Panc1 (cell line): ENCODE results near the gene PRCC. TPM values are rescaled to one million over a fixed set of nuclear protein-coding genes. Genes with fewer than 3 reads are reported as not detected.
A peak's percentile ranks its signal among the peaks of the same experiment; 100 is the strongest.

ENCODE experiments used
- ATAC-seq: fragments of 200-7000 bp; cut with Tn5 transposase; 2 replicates; pipeline ENCODE4 v1.9.1; 2020; ENCODE audit warnings: mild to moderate bottlenecking, moderate library complexity
- BruUV-seq: library from RNA; stranded (reverse); fragments of 400-500 nt; replicated peaks from 2 replicates; lab custom pipeline; 2021; lab: Mats Ljungman, UMichigan
- CTCF ChIA-PET: fragments of 300-600 bp; sonication (Branson Sonifier 250); formaldehyde crosslinking; loops from one replicate; lab custom pipeline; 2022; ENCODE audit warnings: antibody characterized with exemption; lab: Charles Lee
- POLR2A ChIA-PET: fragments of 300-600 bp; sonication (Branson Sonifier 250); formaldehyde crosslinking; loops from one replicate; lab custom pipeline; 2022; ENCODE audit warnings: antibody characterized with exemption; lab: Charles Lee
- DNase-seq: peaks from one replicate; pipeline ENCODE4 v3.0.0-alpha.2; 2010; ENCODE audit warnings: low read depth, low spot score
- H3K27ac ChIP-seq: 2 replicates; pipeline ENCODE4 v1.5.1; 2011; ENCODE audit warnings: mild to moderate bottlenecking, low read length, inconsistent platforms
- H3K27me3 ChIP-seq: fragments of 200-500 bp; sonication (Bioruptor generic); 2 replicates; pipeline ENCODE4 v1.6.0; 2014; ENCODE audit warnings: low read length, inconsistent platforms; ENCODE audit not compliant: control insufficient read depth, insufficient read depth
- H3K36me3 ChIP-seq: fragments of 200-500 bp; sonication (Bioruptor generic); 2 replicates; pipeline ENCODE4 v1.5.1; 2014; ENCODE audit warnings: inconsistent platforms, mild to moderate bottlenecking, low read length, moderate library complexity; ENCODE audit not compliant: control insufficient read depth, insufficient read depth
- H3K4me1 ChIP-seq: 2 replicates; pipeline ENCODE4 v1.5.1; 2011; ENCODE audit warnings: inconsistent platforms, mild to moderate bottlenecking, low read length, moderate library complexity; ENCODE audit not compliant: control insufficient read depth, insufficient read depth
- H3K4me3 ChIP-seq, 2 experiments: 2 replicates each; pipeline ENCODE4 v1.5.1; 2011 to 2012; ENCODE audit warnings: low read depth in 2 of 2, low read length in 2 of 2, mild to moderate bottlenecking in 2 of 2, inconsistent platforms in 1 of 2, moderate library complexity in 1 of 2
- H3K9me3 ChIP-seq: fragments of 200-500 bp; sonication (Bioruptor generic); 2 replicates; pipeline ENCODE4 v1.5.1; 2014; ENCODE audit warnings: low read depth, mild to moderate bottlenecking, inconsistent platforms, low read length, moderate library complexity; ENCODE audit not compliant: control insufficient read depth, insufficient read depth
- POLR2AphosphoS5 ChIP-seq: IDR thresholded peaks from 2 replicates; pipeline ENCODE4 v1.6.1; 2012; ENCODE audit warnings: mild to moderate bottlenecking, low read depth, low read length, moderate library complexity
- SIN3A ChIP-seq: IDR thresholded peaks from 2 replicates; pipeline ENCODE4 v1.6.1; 2012; ENCODE audit warnings: low read depth, mild to moderate bottlenecking, low read length, moderate library complexity, borderline replicate concordance; ENCODE audit not compliant: insufficient read depth
- TCF7L2 ChIP-seq: IDR thresholded peaks from 2 replicates; pipeline ENCODE4 v1.6.1; 2011; ENCODE audit warnings: mild to moderate bottlenecking, low read depth, low read length, inconsistent platforms
- in situ Hi-C: cut with HindIII; loops from 2 replicates; pipeline ENCODE4 v1.10.0; 2016; ENCODE audit warnings: low sequenced_read_pairs, low pct_unique_long_range_greater_than_20kb
- intact Hi-C: fragments of 100-400 bp; cut with micrococcal nuclease; formaldehyde crosslinking; loops from one replicate; pipeline ENCODE4 v1.10.0; 2022; ENCODE audit not compliant: unreplicated experiment
- total RNA-seq: library from RNA; stranded (reverse); gene quantifications from one replicate; pipeline ENCODE4 v1.2.1, GENCODE V29; 2021; ENCODE audit not compliant: unreplicated experiment
- TF ChIP-seq, protein P1 (sequence below): fragments of 450-650 bp; IDR thresholded peaks from 2 replicates; pipeline ENCODE4 v1.5.1; 2017; ENCODE audit warnings: mild to moderate bottlenecking
- TF ChIP-seq, protein P2 (sequence below), 2 experiments: IDR thresholded peaks; 2 replicates each; pipeline ENCODE4 v1.6.1; 2011 to 2012; ENCODE audit warnings: low read depth in 2 of 2, control low read depth in 1 of 2, low read length in 1 of 2, mild to moderate bottlenecking in 1 of 2, moderate library complexity in 1 of 2; ENCODE audit not compliant: insufficient read depth in 1 of 2

The PRCC gene
- total RNA-seq, 1 experiment from 2014 or later = 78.5 TPM

DNA sequence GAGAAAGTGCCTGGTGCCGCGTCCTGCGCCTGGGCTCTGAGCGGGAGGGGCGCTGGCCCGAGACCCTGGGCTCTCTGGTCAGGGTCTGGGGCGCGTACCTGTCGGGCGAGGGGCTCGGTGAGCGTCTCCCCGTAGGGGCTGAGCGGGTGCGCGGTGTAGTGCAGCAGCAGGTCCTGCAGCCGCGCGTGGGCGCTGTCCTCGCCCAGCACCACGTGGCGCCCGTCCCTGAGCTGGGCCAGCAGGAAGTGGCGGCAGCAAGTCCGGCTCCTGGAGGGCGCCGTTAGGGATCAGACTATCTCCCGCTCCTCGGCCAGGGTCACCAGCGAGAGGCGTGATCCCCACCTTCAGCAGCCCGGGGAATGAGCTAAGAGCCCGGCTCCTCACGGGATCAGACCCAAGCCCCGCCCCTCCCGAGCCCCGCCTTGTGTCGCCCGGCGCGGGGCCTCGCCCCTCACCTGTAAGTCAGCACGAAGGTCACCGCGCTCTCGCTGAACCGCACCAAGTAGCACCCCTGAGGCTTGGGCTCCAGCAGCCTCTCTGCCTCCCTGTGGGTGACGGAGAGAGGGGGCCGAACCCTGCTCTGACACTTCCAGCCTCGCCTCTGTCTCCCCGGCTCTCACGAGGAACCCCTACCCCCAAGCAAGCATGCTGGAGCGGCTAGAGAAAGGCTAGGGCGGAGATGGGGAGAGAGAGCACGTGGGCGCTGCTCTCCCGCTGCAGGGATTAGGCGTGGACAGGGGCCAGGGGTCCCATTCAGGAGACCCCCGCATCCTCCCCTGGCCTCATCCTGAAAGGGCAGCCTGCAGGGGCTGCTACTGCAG lies 46.6 kb downstream of the PRCC start:
- ChIA-PET CTCF (interaction anchor here (0.8 to 1.2 kb wide), 3 partner anchors 46 to 108 kb away, joined by 3 to 6 read pairs (median 4); no protein-coding TSS in a partner anchor), POLR2A (no interaction called here)
- in situ Hi-C loops (no loop called here), intact Hi-C loops (no loop called here)
- no peaks in the 10 kb centered on the region for H3K27me3 ChIP-seq
- DNase-seq = no peak
- peak; percentile 82 for ATAC-seq
- no peaks in the 10 kb centered on the region for H3K36me3 ChIP-seq
- no peaks in the 10 kb centered on the region for H3K9me3 ChIP-seq
- H3K27ac ChIP-seq = peak overlapping the region; percentile 52; the same call in 1 of the 2 replicates
- H3K4me1 ChIP-seq = peaks cover 5% of the 10 kb centered on the region; the same call in 1 of the 2 replicates
- BruUV-seq = no TSS peak
- TF ChIP-seq, protein P1, sequence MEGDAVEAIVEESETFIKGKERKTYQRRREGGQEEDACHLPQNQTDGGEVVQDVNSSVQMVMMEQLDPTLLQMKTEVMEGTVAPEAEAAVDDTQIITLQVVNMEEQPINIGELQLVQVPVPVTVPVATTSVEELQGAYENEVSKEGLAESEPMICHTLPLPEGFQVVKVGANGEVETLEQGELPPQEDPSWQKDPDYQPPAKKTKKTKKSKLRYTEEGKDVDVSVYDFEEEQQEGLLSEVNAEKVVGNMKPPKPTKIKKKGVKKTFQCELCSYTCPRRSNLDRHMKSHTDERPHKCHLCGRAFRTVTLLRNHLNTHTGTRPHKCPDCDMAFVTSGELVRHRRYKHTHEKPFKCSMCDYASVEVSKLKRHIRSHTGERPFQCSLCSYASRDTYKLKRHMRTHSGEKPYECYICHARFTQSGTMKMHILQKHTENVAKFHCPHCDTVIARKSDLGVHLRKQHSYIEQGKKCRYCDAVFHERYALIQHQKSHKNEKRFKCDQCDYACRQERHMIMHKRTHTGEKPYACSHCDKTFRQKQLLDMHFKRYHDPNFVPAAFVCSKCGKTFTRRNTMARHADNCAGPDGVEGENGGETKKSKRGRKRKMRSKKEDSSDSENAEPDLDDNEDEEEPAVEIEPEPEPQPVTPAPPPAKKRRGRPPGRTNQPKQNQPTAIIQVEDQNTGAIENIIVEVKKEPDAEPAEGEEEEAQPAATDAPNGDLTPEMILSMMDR = peak; percentile 84; the same call in 1 of the 2 replicates
- TF ChIP-seq SIN3A (0 out of 2 replicates have a peak, but pooled peaks have one; percentile 43), POLR2AphosphoS5 (no peak), TCF7L2 (no peak)
- TF ChIP-seq, protein P2, sequence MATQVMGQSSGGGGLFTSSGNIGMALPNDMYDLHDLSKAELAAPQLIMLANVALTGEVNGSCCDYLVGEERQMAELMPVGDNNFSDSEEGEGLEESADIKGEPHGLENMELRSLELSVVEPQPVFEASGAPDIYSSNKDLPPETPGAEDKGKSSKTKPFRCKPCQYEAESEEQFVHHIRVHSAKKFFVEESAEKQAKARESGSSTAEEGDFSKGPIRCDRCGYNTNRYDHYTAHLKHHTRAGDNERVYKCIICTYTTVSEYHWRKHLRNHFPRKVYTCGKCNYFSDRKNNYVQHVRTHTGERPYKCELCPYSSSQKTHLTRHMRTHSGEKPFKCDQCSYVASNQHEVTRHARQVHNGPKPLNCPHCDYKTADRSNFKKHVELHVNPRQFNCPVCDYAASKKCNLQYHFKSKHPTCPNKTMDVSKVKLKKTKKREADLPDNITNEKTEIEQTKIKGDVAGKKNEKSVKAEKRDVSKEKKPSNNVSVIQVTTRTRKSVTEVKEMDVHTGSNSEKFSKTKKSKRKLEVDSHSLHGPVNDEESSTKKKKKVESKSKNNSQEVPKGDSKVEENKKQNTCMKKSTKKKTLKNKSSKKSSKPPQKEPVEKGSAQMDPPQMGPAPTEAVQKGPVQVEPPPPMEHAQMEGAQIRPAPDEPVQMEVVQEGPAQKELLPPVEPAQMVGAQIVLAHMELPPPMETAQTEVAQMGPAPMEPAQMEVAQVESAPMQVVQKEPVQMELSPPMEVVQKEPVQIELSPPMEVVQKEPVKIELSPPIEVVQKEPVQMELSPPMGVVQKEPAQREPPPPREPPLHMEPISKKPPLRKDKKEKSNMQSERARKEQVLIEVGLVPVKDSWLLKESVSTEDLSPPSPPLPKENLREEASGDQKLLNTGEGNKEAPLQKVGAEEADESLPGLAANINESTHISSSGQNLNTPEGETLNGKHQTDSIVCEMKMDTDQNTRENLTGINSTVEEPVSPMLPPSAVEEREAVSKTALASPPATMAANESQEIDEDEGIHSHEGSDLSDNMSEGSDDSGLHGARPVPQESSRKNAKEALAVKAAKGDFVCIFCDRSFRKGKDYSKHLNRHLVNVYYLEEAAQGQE (IDR thresholded peaks at IDR 0.05; ENCODE audit: insufficient read depth in 1 of 2, low read depth in 2 of 2, low read length in 1 of 2) = no peak
- H3K4me3 ChIP-seq = peak overlapping the region; percentile 30 to 52

DNA sequence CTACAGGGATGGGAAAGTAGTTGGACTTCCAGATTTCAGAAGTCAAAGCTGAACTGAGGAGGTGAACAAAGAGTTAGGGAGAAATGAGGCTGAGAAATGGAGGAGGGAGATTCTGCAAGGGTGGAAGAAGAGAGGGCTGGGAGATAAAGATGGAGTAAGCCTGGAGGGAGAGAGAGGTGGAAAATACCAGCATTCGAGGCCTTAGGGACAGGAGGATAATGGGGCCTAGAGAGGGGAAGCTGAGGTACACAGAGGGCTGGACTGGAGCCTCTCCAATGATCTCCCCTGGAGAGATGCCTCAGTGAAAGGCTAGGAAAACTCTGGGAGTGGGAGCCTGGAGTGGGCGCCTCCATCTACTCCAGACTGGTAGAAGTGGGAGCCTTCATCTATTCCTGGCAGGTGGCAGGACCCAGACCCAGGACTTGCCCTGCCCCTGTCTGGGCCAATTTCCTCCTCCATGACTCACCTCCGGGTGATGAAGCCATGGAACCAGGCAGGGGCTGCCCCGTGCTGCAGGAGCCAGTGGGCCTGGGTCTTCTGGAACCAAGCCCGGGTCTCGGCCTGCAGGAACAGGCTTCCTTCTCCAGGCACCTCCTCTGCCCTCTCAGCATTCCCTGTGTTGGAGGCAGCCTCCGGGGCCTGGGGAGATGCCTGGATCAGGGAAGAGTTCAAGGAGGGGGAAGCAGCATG lies 47.4 kb downstream of the PRCC start:
- in situ Hi-C loops = no loop called here
- ChIA-PET CTCF (interaction anchor here (0.6 to 1.2 kb wide), 3 partner anchors 45 to 108 kb away, joined by 3 to 6 read pairs (median 5); no protein-coding TSS in a partner anchor), POLR2A (no interaction called here)
- TF ChIP-seq POLR2AphosphoS5 (no peak), SIN3A (no peak), TCF7L2 (no peak)
- TF ChIP-seq, protein P1 = no peak
- no peaks in the 10 kb centered on the region for H3K27me3 ChIP-seq
- peaks cover 5% of the 10 kb centered on the region; the same call in 1 of the 2 replicates for H3K4me1 ChIP-seq
- no TSS peak for BruUV-seq
- no peak overlapping the region; a peak in 1 of 4 replicates for H3K4me3 ChIP-seq
- no peaks in the 10 kb centered on the region for H3K36me3 ChIP-seq
- H3K27ac ChIP-seq = no peak overlapping the region
- intact Hi-C loops = no loop called here
- ATAC-seq = no peak
- DNase-seq = no peak
- H3K9me3 ChIP-seq = no peaks in the 10 kb centered on the region
